Muscle layer of colon (tissue), 2 donors: Measurements from ENCODE around the gene CNTN3.

Experiments used
- H3K27ac ChIP-seq: one replicate; pipeline ENCODE4 v1.7.0; 2013; ENCODE audit warnings: low read depth, mild to moderate bottlenecking, low read length, moderate library complexity
- H3K27me3 ChIP-seq, 2 donors: one replicate each; pipeline ENCODE4 v1.7.0; 2013; ENCODE audit warnings: low read length in 2 of 2, mild to moderate bottlenecking in 2 of 2; ENCODE audit not compliant: insufficient read depth in 2 of 2, control insufficient read depth in 1 of 2
- H3K36me3 ChIP-seq: one replicate; pipeline ENCODE4 v1.7.0; 2013; ENCODE audit warnings: mild to moderate bottlenecking, low read length; ENCODE audit not compliant: insufficient read depth
- H3K4me1 ChIP-seq: one replicate; pipeline ENCODE4 v1.7.0; 2013; ENCODE audit warnings: mild to moderate bottlenecking, low read length; ENCODE audit not compliant: insufficient read depth
- H3K4me3 ChIP-seq, 2 donors: one replicate each; pipeline ENCODE4 v1.7.0; 2013; ENCODE audit warnings: low read length in 2 of 2, low read depth in 1 of 2, mild to moderate bottlenecking in 1 of 2, moderate library complexity in 1 of 2
- H3K9ac ChIP-seq: one replicate; pipeline ENCODE4 v1.7.0; 2013; ENCODE audit warnings: low read length
- H3K9me3 ChIP-seq: one replicate; pipeline ENCODE4 v1.7.0; 2013; ENCODE audit warnings: mild to moderate bottlenecking, low read length
- donor health status: abdominal sarcoma.
- donor health status: Adenocarcinoma of cecum.

The CNTN3 gene

DNA sequence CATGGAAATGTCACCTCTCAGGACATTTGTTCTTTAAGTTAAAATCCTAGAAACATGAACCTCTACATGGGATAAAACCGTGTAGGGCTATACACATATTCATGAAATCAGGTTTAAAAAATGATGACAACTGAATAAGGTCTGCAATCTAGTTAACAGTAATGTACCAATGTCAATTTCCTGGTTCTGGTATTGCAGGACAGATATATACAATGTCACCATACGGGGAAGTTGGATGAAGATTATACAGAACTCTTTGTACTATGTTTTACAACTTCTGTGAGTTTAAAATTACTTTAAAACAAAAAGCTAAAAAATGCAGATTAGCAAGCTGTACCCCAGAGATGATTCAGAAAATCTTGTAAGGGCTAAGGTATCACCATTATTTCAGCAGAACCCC lies 6.7 kb downstream of the CNTN3 start:
- no peak overlapping the region for H3K27ac ChIP-seq
- no peaks in the 10 kb centered on the region for H3K36me3 ChIP-seq
- no peak overlapping the region for H3K9ac ChIP-seq
- peaks cover 0 to 5% of the 10 kb centered on the region in 2 donors for H3K27me3 ChIP-seq
- no peak overlapping the region for H3K4me3 ChIP-seq
- H3K4me1 ChIP-seq = peaks cover 10% of the 10 kb centered on the region
- no peaks in the 10 kb centered on the region for H3K9me3 ChIP-seq

DNA sequence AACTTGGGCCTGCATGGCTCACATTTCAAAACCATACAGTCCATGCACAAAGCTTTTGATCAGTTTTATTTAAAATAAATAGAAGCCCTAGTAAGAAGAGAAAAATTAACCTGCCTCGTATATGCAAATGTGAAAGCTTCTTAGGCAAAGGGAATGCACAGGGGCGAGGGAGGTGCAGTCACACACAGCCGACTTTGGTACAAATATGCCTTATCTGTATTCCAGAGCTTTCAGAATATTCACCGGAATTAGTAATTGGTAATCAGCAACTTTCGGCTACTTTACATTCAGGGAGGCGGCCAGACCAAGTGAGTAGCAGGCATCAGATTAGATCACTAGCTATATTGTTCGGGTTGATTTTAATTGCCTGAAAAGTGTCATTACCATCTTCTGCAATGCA lies 7.5 kb downstream of the CNTN3 start:
- Histone ChIP-seq H3K36me3 (no peaks in the 10 kb centered on the region), H3K4me1 (peaks cover 6% of the 10 kb centered on the region), H3K27ac (no peak overlapping the region), H3K9me3 (no peaks in the 10 kb centered on the region), H3K4me3 (no peak overlapping the region), H3K9ac (no peak overlapping the region), H3K27me3 (no peaks in the 10 kb centered on the region)

DNA sequence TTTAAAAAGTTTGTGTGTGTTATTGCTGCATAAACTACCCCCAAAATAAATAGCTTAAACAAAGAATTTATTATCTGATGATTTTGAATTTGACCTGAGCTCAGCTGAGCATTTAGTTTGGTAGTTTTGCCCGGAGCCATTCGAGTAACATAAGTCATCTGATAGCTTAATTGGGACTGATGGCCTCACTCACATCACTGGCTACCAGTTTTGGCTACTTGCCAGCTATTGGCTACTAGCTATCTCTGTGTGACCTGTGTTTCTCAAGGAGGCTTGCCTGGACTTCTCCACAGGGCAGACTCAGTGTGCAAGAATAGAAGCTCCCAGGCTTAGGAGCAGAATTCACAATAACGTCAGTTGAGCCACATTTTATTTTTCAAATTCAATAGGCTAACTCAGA lies 9.0 kb downstream of the CNTN3 start:
- no peak overlapping the region for H3K27ac ChIP-seq
- no peaks in the 10 kb centered on the region for H3K4me1 ChIP-seq
- no peak overlapping the region for H3K4me3 ChIP-seq
- H3K9me3 ChIP-seq = no peaks in the 10 kb centered on the region
- no peak overlapping the region for H3K9ac ChIP-seq
- no peaks in the 10 kb centered on the region for H3K27me3 ChIP-seq
- no peaks in the 10 kb centered on the region for H3K36me3 ChIP-seq

DNA sequence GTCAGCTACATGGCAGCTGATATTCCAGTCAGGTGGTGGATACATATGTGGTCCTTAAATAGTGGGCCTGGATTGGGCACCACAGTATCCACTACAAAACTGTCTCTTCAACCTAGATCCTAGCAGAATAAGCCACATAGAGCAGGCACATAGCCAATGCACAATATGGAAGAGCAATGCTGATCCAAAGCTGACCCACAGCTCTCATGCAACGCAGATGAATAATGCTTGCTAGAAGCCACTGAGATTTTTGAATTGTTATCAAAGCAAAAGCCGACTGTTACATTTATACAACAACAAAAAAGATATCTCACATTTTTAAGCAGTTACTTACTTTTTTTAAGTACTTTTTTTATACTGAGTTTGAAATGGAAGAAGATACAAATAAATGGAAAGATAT lies 11.2 kb downstream of the CNTN3 start:
- Histone ChIP-seq H3K4me1 (no peaks in the 10 kb centered on the region), H3K36me3 (no peaks in the 10 kb centered on the region), H3K9me3 (no peaks in the 10 kb centered on the region), H3K27ac (no peak overlapping the region), H3K27me3 (no peaks in the 10 kb centered on the region), H3K4me3 (no peak overlapping the region), H3K9ac (no peak overlapping the region)

DNA sequence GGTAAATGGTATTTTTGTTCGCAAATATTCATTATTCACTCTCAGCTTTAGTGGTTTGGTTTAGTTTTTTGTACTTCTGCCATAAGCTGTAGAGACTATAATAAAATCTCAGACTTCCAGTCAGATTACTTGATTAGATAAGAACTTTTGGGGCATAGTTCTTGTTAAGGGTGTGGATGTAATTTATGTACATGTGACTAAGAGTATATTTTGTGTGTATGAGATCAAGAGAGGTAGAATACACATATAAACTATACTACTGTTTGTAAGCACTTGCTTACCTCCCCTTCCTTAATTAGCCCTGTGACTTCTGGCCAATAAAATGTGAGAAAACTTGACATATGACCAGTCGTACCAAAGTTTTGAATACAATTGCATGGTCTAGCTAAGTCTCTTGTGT lies 12.0 kb downstream of the CNTN3 start:
- Histone ChIP-seq H3K36me3 (no peaks in the 10 kb centered on the region), H3K27ac (no peak overlapping the region)

DNA sequence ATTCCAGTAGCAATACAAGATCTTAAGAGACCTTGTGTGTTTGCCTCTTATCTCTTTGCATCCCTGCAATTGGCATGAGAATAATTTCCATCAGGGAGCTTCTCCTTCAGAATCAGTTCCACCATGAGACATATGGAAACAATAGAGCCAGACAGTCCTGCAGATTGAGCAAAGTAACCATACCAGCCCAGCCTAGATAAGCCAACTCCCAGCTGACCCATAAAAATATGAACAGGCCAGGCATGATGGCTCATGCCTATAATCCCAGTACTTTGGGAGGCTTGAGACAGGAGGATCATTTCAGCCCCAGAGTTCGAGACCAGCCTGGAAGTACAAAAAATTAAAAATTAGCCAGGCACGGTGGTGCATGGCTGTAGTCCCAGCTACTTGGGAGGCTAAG lies 12.7 kb downstream of the CNTN3 start:
- H3K27ac ChIP-seq = no peak overlapping the region
- no peaks in the 10 kb centered on the region for H3K4me1 ChIP-seq
- no peak overlapping the region for H3K4me3 ChIP-seq
- no peaks in the 10 kb centered on the region for H3K27me3 ChIP-seq
- H3K9ac ChIP-seq = no peak overlapping the region
- H3K36me3 ChIP-seq = no peaks in the 10 kb centered on the region
- H3K9me3 ChIP-seq = no peaks in the 10 kb centered on the region

More for the DNA sequence above, 12.0 kb downstream of the CNTN3 start:
- H3K9ac ChIP-seq = no peak overlapping the region
- no peaks in the 10 kb centered on the region for H3K9me3 ChIP-seq
- no peaks in the 10 kb centered on the region for H3K4me1 ChIP-seq
- no peak overlapping the region for H3K4me3 ChIP-seq
- H3K27me3 ChIP-seq = no peaks in the 10 kb centered on the region

DNA sequence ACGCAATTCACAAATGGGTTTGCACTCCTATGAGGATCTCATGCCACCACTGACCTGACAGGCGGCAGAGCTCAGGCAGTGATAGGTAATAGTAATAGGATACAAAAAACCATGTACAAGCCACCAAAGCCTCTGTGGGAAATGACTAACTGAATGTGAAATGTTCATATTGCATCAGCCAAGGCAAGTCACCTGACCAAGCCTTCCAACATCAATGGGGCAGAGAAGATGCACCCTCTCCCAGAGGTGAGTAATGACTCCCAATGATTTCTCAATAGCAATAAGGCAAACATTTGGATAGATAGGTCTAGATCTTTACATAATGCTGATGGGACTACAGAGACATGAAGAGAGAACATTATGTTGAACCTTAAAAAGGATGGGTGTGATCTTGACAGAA lies 14.9 kb downstream of the CNTN3 start:
- Histone ChIP-seq H3K4me3 (no peak overlapping the region), H3K9me3 (no peaks in the 10 kb centered on the region), H3K9ac (no peak overlapping the region), H3K27me3 (no peaks in the 10 kb centered on the region), H3K36me3 (no peaks in the 10 kb centered on the region), H3K27ac (no peak overlapping the region), H3K4me1 (no peaks in the 10 kb centered on the region)

DNA sequence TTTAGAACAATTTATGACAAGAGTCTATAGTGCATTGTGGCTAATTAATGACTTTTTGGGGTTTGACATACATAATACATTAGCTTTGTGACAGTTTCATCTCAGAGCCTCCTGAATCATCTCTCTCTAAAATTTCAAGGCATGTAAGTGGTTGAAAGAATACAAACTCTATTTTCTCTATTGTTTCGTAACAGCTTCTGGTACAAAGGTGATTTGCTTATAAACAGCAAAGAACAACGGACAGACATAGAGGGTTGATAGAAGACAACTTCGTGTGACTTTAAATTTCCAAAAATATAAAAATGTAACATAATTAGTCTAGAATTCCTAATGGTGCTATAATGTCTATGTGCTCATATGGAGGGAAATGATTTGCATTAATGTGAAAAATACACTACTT lies 21.3 kb downstream of the CNTN3 start:
- Histone ChIP-seq H3K27ac (no peak overlapping the region), H3K9ac (no peak overlapping the region), H3K4me1 (no peaks in the 10 kb centered on the region), H3K27me3 (no peaks in the 10 kb centered on the region), H3K9me3 (no peaks in the 10 kb centered on the region), H3K36me3 (no peaks in the 10 kb centered on the region), H3K4me3 (no peak overlapping the region)

DNA sequence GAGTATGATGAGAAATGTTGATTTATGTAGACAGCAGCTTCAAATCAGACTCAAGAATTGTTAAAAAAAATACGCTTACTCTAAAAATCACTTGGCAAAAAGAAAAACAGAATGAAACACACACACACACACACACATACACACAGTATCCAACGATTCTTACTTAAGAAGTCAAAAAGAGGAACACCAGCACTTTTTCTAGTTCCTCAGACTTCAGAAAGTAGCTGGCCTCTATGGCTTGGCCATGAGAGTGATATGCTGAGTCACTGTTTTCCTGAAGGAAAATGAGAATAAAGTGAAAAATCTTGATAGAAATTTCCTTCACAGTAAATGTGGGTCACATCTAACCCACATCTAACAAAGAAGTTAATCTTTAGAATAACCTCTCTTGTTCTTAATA lies 22.1 kb downstream of the CNTN3 start:
- H3K4me3 ChIP-seq = no peak overlapping the region
- H3K4me1 ChIP-seq = no peaks in the 10 kb centered on the region
- no peak overlapping the region for H3K27ac ChIP-seq
- no peak overlapping the region for H3K9ac ChIP-seq
- no peaks in the 10 kb centered on the region for H3K27me3 ChIP-seq
- H3K36me3 ChIP-seq = no peaks in the 10 kb centered on the region
- no peaks in the 10 kb centered on the region for H3K9me3 ChIP-seq

DNA sequence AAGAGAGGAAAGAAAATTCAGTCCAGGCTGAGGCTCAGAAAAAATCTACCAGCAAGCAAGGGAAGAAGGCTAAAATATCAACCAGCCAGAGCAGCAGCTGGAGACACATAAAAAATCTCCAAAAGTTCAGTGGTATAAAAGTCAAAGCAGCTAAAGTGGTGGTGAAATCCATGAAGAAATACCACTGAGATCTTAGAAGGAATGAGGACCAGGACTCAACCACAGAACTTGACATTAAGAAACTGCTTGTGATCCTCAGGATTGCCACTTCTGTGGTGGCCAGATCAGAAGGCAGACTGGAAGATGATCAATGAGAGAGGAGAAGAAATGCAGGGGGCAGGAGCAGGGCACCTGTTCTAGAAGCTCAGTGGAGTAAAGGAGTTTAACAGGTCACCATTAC lies 22.5 kb downstream of the CNTN3 start:
- Histone ChIP-seq H3K27ac (no peak overlapping the region), H3K36me3 (no peaks in the 10 kb centered on the region), H3K4me3 (no peak overlapping the region), H3K9me3 (no peaks in the 10 kb centered on the region), H3K9ac (no peak overlapping the region), H3K27me3 (no peaks in the 10 kb centered on the region), H3K4me1 (no peaks in the 10 kb centered on the region)

DNA sequence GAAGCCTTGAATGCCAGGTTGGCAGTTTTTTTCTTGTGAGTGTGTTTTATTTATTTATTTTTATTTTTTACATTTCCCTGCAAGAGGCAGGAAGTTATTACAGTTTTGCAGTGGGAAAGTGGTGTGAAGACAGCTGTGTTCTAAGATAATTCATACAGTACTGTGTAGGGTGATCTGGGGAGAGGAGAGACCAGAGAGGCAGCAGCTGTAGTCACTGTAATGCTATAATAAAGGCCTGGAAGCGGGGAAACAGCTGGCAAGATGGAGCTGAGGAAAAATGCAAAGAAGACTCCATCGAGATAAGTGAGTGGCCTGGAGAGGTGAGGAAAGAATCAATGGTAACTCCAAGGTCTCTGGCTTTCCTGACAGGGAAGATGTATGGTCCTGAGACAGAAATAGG lies 23.1 kb downstream of the CNTN3 start:
- H3K4me1 ChIP-seq = no peaks in the 10 kb centered on the region
- no peaks in the 10 kb centered on the region for H3K36me3 ChIP-seq
- H3K27ac ChIP-seq = no peak overlapping the region
- no peak overlapping the region for H3K4me3 ChIP-seq
- no peak overlapping the region for H3K9ac ChIP-seq
- no peaks in the 10 kb centered on the region for H3K9me3 ChIP-seq
- no peaks in the 10 kb centered on the region for H3K27me3 ChIP-seq

DNA sequence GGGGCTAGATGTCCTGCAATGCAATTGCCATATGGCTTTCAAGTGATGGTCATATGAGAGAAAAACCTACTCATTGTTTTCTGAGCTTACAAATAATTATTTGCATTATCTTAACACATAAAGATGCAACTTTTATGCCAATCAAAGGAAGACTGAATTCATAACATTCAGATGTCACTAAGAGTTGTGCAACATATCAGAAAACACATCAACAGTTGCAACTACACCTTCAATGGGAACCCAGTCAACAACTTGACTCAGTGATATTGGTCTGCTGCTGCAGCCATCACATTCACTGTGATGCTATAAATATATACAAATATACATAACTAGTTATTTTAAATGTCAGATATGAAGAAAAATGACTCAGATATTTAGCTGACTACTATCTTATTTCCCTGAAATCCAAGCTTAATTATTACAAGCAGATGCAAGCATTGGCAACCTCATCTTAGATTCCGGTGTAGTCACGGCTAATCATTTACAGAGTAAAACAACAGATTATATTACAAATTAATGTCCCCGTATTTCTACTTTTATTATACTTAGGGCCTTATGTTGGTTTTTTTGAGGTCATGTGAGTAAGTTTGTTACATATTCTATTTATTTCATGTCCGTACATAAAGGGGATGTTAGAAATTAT lies 23.7 kb downstream of the CNTN3 start:
- no peaks in the 10 kb centered on the region for H3K4me1 ChIP-seq
- H3K9me3 ChIP-seq = no peaks in the 10 kb centered on the region
- H3K4me3 ChIP-seq = no peak overlapping the region
- H3K36me3 ChIP-seq = no peaks in the 10 kb centered on the region
- no peaks in the 10 kb centered on the region for H3K27me3 ChIP-seq
- no peak overlapping the region for H3K9ac ChIP-seq
- H3K27ac ChIP-seq = no peak overlapping the region
